Activated CD4-positive, alpha-beta memory T cell treated with anti-CD3 and anti-CD28 coated beads for 36 hours (primary cell): ENCODE measurements around the gene PACS2. TPM values are rescaled to one million over a fixed set of nuclear protein-coding genes. Genes with fewer than 3 reads are reported as not detected.

Experiments
- CTCF ChIA-PET: fragments of 350-600 bp; sonication (Branson Sonifier 250); formaldehyde crosslinking; loops from one replicate; lab custom pipeline; 2021; ENCODE audit warnings: antibody characterized with exemption, inconsistent platforms; lab: Charles Lee
- POLR2A ChIA-PET: fragments of 350-600 bp; sonication (Branson Sonifier 250); formaldehyde crosslinking; loops from one replicate; lab custom pipeline; 2021; ENCODE audit warnings: antibody characterized with exemption; lab: Charles Lee
- DNase-seq: peaks from one replicate; pipeline ENCODE4 v3.0.0-alpha.2; 2020
- H3K27ac Mint-ChIP-seq: one replicate; pipeline ENCODE4 v1.8.0; 2021; ENCODE audit warnings: mixed read lengths
- H3K27me3 Mint-ChIP-seq: one replicate; pipeline ENCODE4 v1.8.0; 2021; ENCODE audit warnings: mixed read lengths
- H3K36me3 Mint-ChIP-seq: one replicate; pipeline ENCODE4 v1.8.0; 2021; ENCODE audit warnings: mixed read lengths
- H3K4me1 Mint-ChIP-seq: one replicate; pipeline ENCODE4 v1.8.0; 2021; ENCODE audit warnings: low read depth, mixed read lengths
- H3K4me3 Mint-ChIP-seq: one replicate; pipeline ENCODE4 v1.8.0; 2021; ENCODE audit warnings: mild to moderate bottlenecking, mixed read lengths
- H3K9me3 Mint-ChIP-seq: one replicate; pipeline ENCODE4 v1.8.0; 2021; ENCODE audit warnings: mixed read lengths
- intact Hi-C: fragments of 100-400 bp; cut with micrococcal nuclease; formaldehyde crosslinking; loops from one replicate; pipeline ENCODE4 v1.15.1; 2023
- total RNA-seq, 2 experiments: library from RNA; stranded (reverse); gene quantifications; one replicate each; pipeline ENCODE4 v1.2.3, GENCODE V29; 2021

The PACS2 gene
- total RNA-seq, 2 experiments from 2014 or later = 32.3 to 36.6 TPM

DNA sequence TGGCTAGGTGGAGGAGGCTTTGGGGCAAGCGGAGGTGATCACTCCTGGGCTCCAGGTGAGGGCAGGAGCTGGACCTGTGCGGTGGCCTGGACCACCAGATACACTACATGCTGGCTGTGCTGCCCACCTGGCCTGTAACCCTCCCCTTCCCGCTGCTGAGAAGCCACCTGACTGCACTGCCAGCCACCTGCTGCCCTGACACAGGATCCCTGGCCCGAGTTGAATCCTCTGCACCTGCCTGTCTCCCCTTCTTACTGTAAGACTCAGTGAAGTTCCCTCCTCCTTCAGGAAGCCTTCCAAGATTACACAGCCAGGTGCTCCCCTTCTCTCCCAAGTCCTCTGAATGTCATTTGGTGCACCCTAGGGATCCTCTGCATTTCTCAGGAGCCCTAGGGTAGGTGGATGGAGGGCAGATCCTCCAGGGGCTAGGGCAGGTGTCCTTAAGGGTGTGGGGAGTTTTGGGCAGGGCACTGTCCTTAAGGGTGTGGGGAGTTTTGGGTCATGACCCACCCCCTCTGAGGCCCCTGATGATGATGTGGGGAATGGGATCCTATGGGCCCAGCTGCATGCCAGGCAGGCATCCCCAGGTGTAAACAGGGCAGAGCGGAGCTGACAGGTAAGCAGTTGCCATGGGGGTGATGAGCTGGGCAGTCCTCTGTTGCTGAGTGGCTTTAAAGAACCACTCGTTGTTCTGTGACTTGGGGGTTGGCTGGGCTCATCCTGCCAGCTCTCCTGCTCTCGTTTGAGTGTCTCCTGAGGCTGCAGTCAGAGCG lies 98.4 kb downstream of the PACS2 start:
- no peaks in the 10 kb centered on the region for H3K9me3 Mint-ChIP-seq
- DNase-seq = no peak
- H3K27me3 Mint-ChIP-seq = peaks cover 16% of the 10 kb centered on the region
- POLR2A ChIA-PET = interaction anchor here (1.4 kb wide), 1 partner anchor 79 kb away, joined by 3 read pairs; no protein-coding TSS in a partner anchor
- CTCF ChIA-PET = interaction anchor here (0.5 to 1.5 kb wide), 4 partner anchors 10 to 68 kb away, joined by 3 to 7 read pairs (median 4); no protein-coding TSS in a partner anchor
- no peaks in the 10 kb centered on the region for H3K36me3 Mint-ChIP-seq
- H3K4me1 Mint-ChIP-seq = peaks cover 9% of the 10 kb centered on the region
- intact Hi-C loops = no loop called here
- H3K27ac Mint-ChIP-seq = no peak overlapping the region
- H3K4me3 Mint-ChIP-seq = no peak overlapping the region

DNA sequence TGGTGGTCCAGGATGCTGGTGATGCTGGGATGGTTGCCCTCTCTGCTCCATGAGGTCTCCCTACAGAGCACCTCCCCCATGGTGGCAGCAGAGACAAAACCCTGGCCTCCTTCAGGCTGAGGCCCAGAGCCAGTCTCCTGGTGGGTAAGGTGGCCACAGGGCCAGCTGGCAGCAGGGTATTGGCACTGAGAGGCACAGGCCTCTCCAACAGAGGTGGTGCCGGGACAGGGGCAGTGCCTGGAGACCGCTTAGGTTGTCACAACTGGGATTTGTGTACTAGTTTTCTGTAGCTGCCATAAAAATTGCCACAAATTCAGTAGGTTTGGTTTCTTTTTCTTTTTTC lies 99.0 kb downstream of the PACS2 start:
- Mint-ChIP-seq H3K4me1 (peaks cover 9% of the 10 kb centered on the region), H3K27ac (no peak overlapping the region), H3K36me3 (no peaks in the 10 kb centered on the region), H3K4me3 (no peak overlapping the region), H3K27me3 (peaks cover 16% of the 10 kb centered on the region), H3K9me3 (no peaks in the 10 kb centered on the region)
- intact Hi-C loops = no loop called here
- ChIA-PET CTCF (interaction anchor here (1.1 to 1.5 kb wide), 3 partner anchors 11 to 67 kb away, joined by 3 to 7 read pairs (median 4); no protein-coding TSS in a partner anchor), POLR2A (interaction anchor here (1.4 kb wide), 1 partner anchor 78 kb away, joined by 3 read pairs; no protein-coding TSS in a partner anchor)
- DNase-seq = no peak

DNA sequence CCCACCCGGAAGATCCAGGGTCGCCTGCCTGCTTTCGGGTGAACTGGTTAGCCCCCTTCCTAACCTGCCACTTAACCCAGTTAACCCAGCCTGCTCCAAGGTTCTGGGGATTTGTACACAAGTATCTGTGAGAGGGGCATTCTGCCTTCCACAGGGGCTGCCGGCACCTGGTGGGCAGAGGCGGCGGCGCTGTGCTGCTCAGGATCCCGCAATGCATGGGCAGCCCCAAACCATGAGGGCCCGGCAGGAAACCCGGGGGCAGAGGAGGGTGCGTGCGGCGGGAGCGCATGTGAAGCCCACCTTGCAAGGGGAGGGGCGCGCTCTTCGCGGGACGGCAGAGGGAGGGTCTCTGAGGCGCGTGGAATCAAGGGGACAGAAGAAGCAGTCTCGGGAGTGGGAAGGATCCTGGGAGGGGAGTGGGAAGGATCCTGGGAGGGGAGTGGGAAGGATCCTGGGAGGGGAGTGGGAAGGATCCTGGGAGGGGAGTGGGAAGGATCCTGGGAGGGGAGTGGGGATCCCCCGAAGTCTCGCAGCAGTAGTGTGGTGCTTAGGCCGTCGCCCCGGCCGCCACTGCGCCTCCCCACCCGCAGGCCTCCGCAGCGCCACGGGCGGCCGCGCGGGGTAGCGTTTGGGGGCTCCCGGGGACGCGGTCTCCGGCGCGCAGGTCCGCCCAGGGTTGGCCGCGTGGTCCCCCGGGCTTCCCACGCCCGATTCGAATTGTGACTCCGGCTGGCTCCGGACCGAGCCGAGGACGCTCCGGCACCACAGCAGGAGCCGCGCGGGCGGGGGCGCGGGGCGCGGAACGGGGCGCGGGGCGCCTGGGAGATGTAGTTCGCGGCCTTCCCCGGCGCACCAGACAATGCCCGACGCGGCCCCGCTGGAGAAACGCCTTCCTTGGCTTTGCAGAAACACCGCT lies 100.2 kb downstream of the PACS2 start:
- CTCF ChIA-PET = interaction anchor here (1.0 to 2.7 kb wide), 7 partner anchors 11 to 66 kb away, joined by 3 to 13 read pairs (median 4); no protein-coding TSS in a partner anchor
- Mint-ChIP-seq H3K36me3 (no peaks in the 10 kb centered on the region), H3K4me1 (peaks cover 12% of the 10 kb centered on the region), H3K27me3 (peaks cover 16% of the 10 kb centered on the region), H3K4me3 (peak overlapping the region; percentile 60), H3K9me3 (no peaks in the 10 kb centered on the region), H3K27ac (no peak overlapping the region)
- DNase-seq = peak; percentile 73
- POLR2A ChIA-PET = no interaction called here
- intact Hi-C loops = loop anchor here (2.0 to 5.0 kb wide), 2 partner anchors 16 to 78 kb away; partner anchors contain the start of genes TEDC1 and TEX22

DNA sequence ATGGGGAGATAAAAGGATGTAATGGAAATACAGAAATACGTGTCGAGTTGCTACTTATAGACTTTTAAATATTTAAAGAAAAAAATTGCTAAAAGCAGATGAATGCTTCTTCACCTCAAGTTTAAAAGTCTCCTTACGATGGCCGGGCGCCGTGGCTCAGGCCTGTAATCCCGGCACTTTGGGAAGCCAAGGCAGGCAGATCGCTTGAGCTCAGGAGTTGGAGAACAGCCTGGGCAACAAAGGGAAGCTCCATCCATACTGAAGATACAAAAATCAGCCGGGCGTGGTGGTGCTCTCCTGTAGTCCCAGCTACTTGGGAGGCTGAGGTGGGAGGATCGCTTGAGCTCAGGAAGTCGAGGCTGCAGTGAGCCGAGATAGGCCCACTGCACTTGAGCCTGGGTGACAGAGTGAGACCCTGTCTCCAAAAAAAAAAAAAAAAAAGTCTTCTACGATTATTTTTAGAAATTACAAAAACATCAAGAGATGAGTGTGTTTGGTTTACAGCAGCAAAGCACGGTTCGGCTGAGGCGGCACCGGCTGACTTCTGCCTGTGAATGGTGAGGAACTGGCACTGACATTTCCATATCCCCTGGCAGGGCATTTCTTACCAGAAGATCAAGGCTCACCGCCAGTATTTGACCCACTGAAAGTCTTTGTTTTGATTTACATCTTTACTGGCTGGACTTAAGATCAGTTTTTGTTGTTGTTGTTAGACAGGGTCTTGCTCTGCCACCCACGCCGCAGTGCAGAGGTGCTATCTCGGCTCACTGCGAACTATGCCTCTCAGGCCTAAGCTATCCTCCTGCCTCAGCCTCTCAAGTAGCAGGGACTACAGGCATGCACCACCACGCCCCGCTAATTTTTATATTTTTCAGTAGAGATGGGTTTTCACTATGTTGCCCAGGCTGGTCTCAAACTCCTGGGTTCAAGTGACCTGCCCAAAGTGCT lies 101.2 kb downstream of the PACS2 start:
- peaks cover 12% of the 10 kb centered on the region for H3K4me1 Mint-ChIP-seq
- POLR2A ChIA-PET = no interaction called here
- H3K4me3 Mint-ChIP-seq = peak overlapping the region; percentile 60
- CTCF ChIA-PET = interaction anchor here (0.6 to 2.7 kb wide), 5 partner anchors 12 to 65 kb away, joined by 3 to 13 read pairs (median 3); no protein-coding TSS in a partner anchor
- H3K27ac Mint-ChIP-seq = no peak overlapping the region
- intact Hi-C loops = loop anchor here (2.0 to 5.0 kb wide), 2 partner anchors 17 to 77 kb away; partner anchors contain the start of genes TEDC1 and TEX22
- H3K27me3 Mint-ChIP-seq = peaks cover 10% of the 10 kb centered on the region
- no peaks in the 10 kb centered on the region for H3K36me3 Mint-ChIP-seq
- no peaks in the 10 kb centered on the region for H3K9me3 Mint-ChIP-seq
- no peak for DNase-seq

DNA sequence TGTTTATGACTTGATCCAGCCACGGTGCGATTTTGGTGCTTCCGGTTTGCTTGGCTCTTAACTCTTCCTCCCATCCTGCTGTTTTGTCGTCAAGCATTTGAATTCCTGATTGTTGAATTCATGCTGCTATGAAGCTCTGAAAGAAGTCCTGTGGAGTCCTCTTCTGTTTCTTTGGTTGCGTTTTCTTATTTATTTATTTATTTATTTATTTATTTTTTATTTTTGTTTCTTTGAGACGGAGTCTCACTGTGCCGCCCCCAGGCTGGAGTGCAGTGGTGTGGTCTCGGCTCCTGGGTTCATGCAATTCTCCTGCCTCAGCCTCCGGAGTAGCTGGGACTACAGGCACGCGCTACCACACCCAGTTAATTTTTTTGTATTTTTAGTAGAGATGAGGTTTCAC lies 102.1 kb downstream of the PACS2 start:
- Mint-ChIP-seq H3K27ac (no peak overlapping the region), H3K27me3 (peaks cover 6% of the 10 kb centered on the region), H3K4me3 (no peak overlapping the region), H3K36me3 (no peaks in the 10 kb centered on the region), H3K9me3 (no peaks in the 10 kb centered on the region), H3K4me1 (peaks cover 19% of the 10 kb centered on the region)
- intact Hi-C loops = loop anchor here (5.0 kb wide), 1 partner anchor 76 kb away; the partner anchor contains the start of gene TEDC1
- no peak for DNase-seq
- ChIA-PET POLR2A (no interaction called here), CTCF (interaction anchor here (0.6 to 2.7 kb wide), 2 partner anchors 13 to 64 kb away, joined by 3 to 13 read pairs; no protein-coding TSS in a partner anchor)

GRCh38 chr14:105417690-105418121 lies 103.2 kb downstream of the PACS2 start:
- Mint-ChIP-seq H3K9me3 (no peaks in the 10 kb centered on the region), H3K27ac (no peak overlapping the region), H3K36me3 (peaks cover 6% of the 10 kb centered on the region), H3K4me1 (peaks cover 27% of the 10 kb centered on the region), H3K4me3 (no peak overlapping the region), H3K27me3 (peaks cover 3% of the 10 kb centered on the region)
- intact Hi-C loops = loop anchor here (5.0 kb wide), 1 partner anchor 75 kb away; the partner anchor contains the start of gene TEDC1
- no peak for DNase-seq
- CTCF ChIA-PET = interaction anchor here (1.5 to 2.7 kb wide), 4 partner anchors 14 to 72 kb away, joined by 4 to 13 read pairs (median 6); no protein-coding TSS in a partner anchor
- POLR2A ChIA-PET = no interaction called here

DNA sequence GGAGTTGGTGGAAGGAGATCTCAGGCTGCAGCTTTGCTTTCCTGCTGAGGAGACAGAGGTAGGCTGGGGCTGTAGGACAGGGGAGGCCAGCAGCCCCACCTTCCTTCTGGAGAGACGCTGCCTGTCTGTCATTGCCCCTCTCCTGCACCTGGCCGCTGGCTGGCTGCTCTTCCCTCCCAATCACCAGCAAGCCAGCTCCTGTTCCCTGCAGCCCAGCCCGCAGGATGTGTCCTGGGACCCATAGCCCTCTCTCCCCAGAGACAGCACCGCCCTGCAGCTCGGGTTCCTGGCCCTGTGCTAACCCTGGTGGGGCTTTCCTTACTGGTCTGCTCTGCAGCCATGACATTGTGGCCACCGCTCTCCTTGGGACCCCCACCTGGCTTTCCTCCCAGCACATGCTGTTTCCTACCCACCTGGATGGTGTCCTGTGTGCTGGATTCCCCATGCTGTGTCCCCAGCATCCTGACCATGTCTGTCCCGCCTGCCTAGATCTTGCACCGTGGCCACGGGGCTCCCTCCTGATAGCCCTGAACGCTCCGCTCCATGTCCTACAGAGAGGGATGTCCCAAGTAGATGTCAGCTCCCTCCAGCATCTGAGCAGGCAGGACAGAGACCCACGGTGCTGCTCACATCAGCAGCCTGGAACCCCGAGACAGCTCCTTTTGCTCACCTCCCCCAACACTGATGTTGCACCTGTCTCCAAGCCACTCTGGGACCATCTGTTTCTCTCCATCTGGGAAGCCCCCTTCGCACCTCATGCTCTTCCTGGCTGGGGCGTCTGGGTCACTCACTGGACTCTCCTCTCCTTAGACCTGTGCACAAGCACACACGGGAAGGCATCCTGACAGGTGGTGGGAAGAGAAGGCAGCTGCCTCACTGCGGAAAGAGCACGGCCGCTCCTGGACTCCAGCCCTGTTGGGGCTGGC lies 104.0 kb downstream of the PACS2 start:
- Mint-ChIP-seq H3K36me3 (peaks cover 8% of the 10 kb centered on the region), H3K4me3 (peak overlapping the region; percentile 67), H3K27ac (peak overlapping the region; percentile 18), H3K27me3 (peaks cover 2% of the 10 kb centered on the region), H3K4me1 (peaks cover 30% of the 10 kb centered on the region), H3K9me3 (no peaks in the 10 kb centered on the region)
- intact Hi-C loops = loop anchor here (5.0 kb wide), 1 partner anchor 74 kb away; the partner anchor contains the start of gene TEDC1
- ChIA-PET CTCF (interaction anchor here (1.5 to 1.8 kb wide), 4 partner anchors 48 to 110 kb away, joined by 4 to 8 read pairs (median 4); no protein-coding TSS in a partner anchor), POLR2A (no interaction called here)
- no peak for DNase-seq

- no peaks in the 10 kb centered on the region for H3K9me3 Mint-ChIP-seq
- peaks cover 33% of the 10 kb centered on the region for H3K4me1 Mint-ChIP-seq
- H3K27ac Mint-ChIP-seq = peak within 1 kb of the TSS; percentile 84
- intact Hi-C loops = loop anchor here (5.0 to 10.0 kb wide), 2 partner anchors 45 to 73 kb away; partner anchors contain the start of gene TEDC1
- peak within 1 kb of the TSS; percentile 91 for H3K4me3 Mint-ChIP-seq
- ChIA-PET CTCF (interaction anchor here (1.6 kb wide), 1 partner anchor 109 kb away, joined by 4 read pairs; no protein-coding TSS in a partner anchor), POLR2A (no interaction called here)
- DNase-seq = peak; percentile 55
- H3K27me3 Mint-ChIP-seq = peaks cover 2% of the 10 kb centered on the region
- H3K36me3 Mint-ChIP-seq = peaks cover 10% of the 10 kb centered on the region
Observed at GRCh38 chr14:105419195-105420091, 104.9 kb downstream of the PACS2 start, which contains the start of gene MTA1. Gene MTA1 (plus strand): TSS chr14:105419827. CDS start chr14:105420036, 209 bp downstream.
